Activated CD8-positive, alpha-beta T cell treated with anti-CD3 and anti-CD28 coated beads for 36 hours (primary cell): ENCODE measurements around the gene ARG1. TPM values are rescaled to one million over a fixed set of nuclear protein-coding genes. Genes with fewer than 3 reads are reported as not detected.
A peak's percentile ranks its signal among the peaks of the same experiment; 100 is the strongest.

Source experiments
- ATAC-seq: fragments of 200-7000 bp; cut with Tn5 transposase; one replicate; pipeline ENCODE4 v1.10.0; 2021; ENCODE audit warnings: mild to moderate bottlenecking, moderate library complexity
- CTCF ChIA-PET: fragments of 350-600 bp; sonication (Branson Sonifier 250); formaldehyde crosslinking; loops from one replicate; lab custom pipeline; 2021; ENCODE audit warnings: antibody characterized with exemption; lab: Charles Lee
- POLR2A ChIA-PET: fragments of 350-600 bp; sonication (Branson Sonifier 250); formaldehyde crosslinking; loops from one replicate; lab custom pipeline; 2021; ENCODE audit warnings: antibody characterized with exemption; lab: Charles Lee
- DNase-seq: peaks from one replicate; pipeline ENCODE4 v3.0.0-alpha.2; 2020
- H3K27ac Mint-ChIP-seq: one replicate; pipeline ENCODE4 v1.8.0; 2021; ENCODE audit warnings: mild to moderate bottlenecking, mixed read lengths
- H3K27me3 Mint-ChIP-seq: one replicate; pipeline ENCODE4 v1.8.0; 2021; ENCODE audit warnings: mixed read lengths
- H3K36me3 Mint-ChIP-seq: one replicate; pipeline ENCODE4 v1.8.0; 2021; ENCODE audit warnings: low read depth, mixed read lengths
- H3K4me1 Mint-ChIP-seq: one replicate; pipeline ENCODE4 v1.8.0; 2021; ENCODE audit warnings: low read depth, mixed read lengths
- H3K4me3 Mint-ChIP-seq: one replicate; pipeline ENCODE4 v1.8.0; 2021; ENCODE audit warnings: mild to moderate bottlenecking, moderate library complexity, mixed read lengths
- H3K9me3 Mint-ChIP-seq: one replicate; pipeline ENCODE4 v1.8.0; 2021; ENCODE audit warnings: mixed read lengths
- CTCF ChIP-seq: fragments of 200-600 bp; IDR thresholded peaks from one replicate; pipeline ENCODE4 v1.8.0; 2022; ENCODE audit warnings: antibody characterized with exemption, mild to moderate bottlenecking
- intact Hi-C: fragments of 100-400 bp; cut with micrococcal nuclease; formaldehyde crosslinking; loops from one replicate; pipeline ENCODE4 v1.10.0; 2022
- total RNA-seq, 2 experiments: library from RNA; stranded (reverse); gene quantifications; one replicate each; pipeline ENCODE4 v1.2.3, GENCODE V29; 2021

The ARG1 gene
- total RNA-seq, 2 experiments from 2014 or later: not detected

GRCh38 chr6:131561925-131562707, 10.9 kb upstream of the ARG1 start:
- Mint-ChIP-seq H3K36me3 (no peaks in the 10 kb centered on the region), H3K27me3 (no peaks in the 10 kb centered on the region)

GRCh38 chr6:131565056-131565455, 8.0 kb upstream of the ARG1 start:
- no peak overlapping the region for H3K4me3 Mint-ChIP-seq
- DNase-seq: no peak
- intact Hi-C loops: no loop called here
- ATAC-seq: no peak
- H3K9me3 Mint-ChIP-seq: no peaks in the 10 kb centered on the region
- ChIA-PET POLR2A (no interaction called here), CTCF (no interaction called here)
- H3K27me3 Mint-ChIP-seq: no peaks in the 10 kb centered on the region
- TF ChIP-seq CTCF: no peak
- H3K36me3 Mint-ChIP-seq: no peaks in the 10 kb centered on the region
- H3K4me1 Mint-ChIP-seq: peaks cover 5% of the 10 kb centered on the region
- H3K27ac Mint-ChIP-seq: no peak overlapping the region

More at GRCh38 chr6:131561925-131562707, 10.9 kb upstream of the ARG1 start:
- Mint-ChIP-seq H3K4me3 (no peak overlapping the region), H3K27ac (no peak overlapping the region), H3K4me1 (no peaks in the 10 kb centered on the region), H3K9me3 (no peaks in the 10 kb centered on the region)
- ATAC-seq (no peak), DNase-seq (no peak)
- TF ChIP-seq CTCF: no peak
- POLR2A ChIA-PET: no interaction called here
- CTCF ChIA-PET: interaction anchor here (0.7 to 2.7 kb wide), 4 partner anchors 14 to 677 kb away, joined by 3 to 6 read pairs (median 4); partner anchors contain the start of gene MED23
- intact Hi-C loops: loop anchor here (1.0 kb wide), 1 partner anchor 13 kb away; no protein-coding TSS in a partner anchor

- DNase-seq (no peak), ATAC-seq (peak; percentile 20)
- Mint-ChIP-seq H3K27ac (no peak overlapping the region), H3K27me3 (no peaks in the 10 kb centered on the region), H3K4me3 (no peak overlapping the region), H3K4me1 (peaks cover 5% of the 10 kb centered on the region), H3K9me3 (no peaks in the 10 kb centered on the region), H3K36me3 (peaks cover 9% of the 10 kb centered on the region)
- no peak for TF ChIP-seq CTCF
- intact Hi-C loops: no loop called here
- CTCF ChIA-PET: no interaction called here
- POLR2A ChIA-PET: no interaction called here
These were observed 4.3 kb upstream of the ARG1 start for GRCh38 chr6:131568726-131569125.

GRCh38 chr6:131574133-131574532, 1.1 kb downstream of the ARG1 start:
- POLR2A ChIA-PET: no interaction called here
- CTCF ChIA-PET: interaction anchor here (1.3 kb wide), 1 partner anchor 26 kb away, joined by 4 read pairs; no protein-coding TSS in a partner anchor
- no peaks in the 10 kb centered on the region for H3K9me3 Mint-ChIP-seq
- H3K27me3 Mint-ChIP-seq: no peaks in the 10 kb centered on the region
- ATAC-seq (no peak), DNase-seq (no peak)
- no peaks in the 10 kb centered on the region for H3K4me1 Mint-ChIP-seq
- H3K4me3 Mint-ChIP-seq: no peak overlapping the region
- no peak overlapping the region for H3K27ac Mint-ChIP-seq
- no peak for TF ChIP-seq CTCF
- intact Hi-C loops: no loop called here
- H3K36me3 Mint-ChIP-seq: peaks cover 13% of the 10 kb centered on the region

- intact Hi-C loops: no loop called here
- Mint-ChIP-seq H3K4me3 (no peak overlapping the region), H3K27ac (no peak overlapping the region), H3K27me3 (no peaks in the 10 kb centered on the region), H3K36me3 (peaks cover 14% of the 10 kb centered on the region), H3K4me1 (no peaks in the 10 kb centered on the region), H3K9me3 (no peaks in the 10 kb centered on the region)
- ChIA-PET CTCF (interaction anchor here (1.3 kb wide), 1 partner anchor 41 kb away, joined by 3 read pairs; no protein-coding TSS in a partner anchor), POLR2A (no interaction called here)
- DNase-seq: no peak
- no peak for TF ChIP-seq CTCF
- no peak for ATAC-seq
These were observed 1.7 kb downstream of the ARG1 start for GRCh38 chr6:131574686-131575085.
